DOHH2 (cell line): ENCODE measurements around the gene EXOC3.
A peak's percentile ranks its signal among the peaks of the same experiment; 100 is the strongest.

Experiments used
- H3F3A ChIP-seq: fragments of 200-600 bp; sonication (generic), shearing (Covaris generic); 2 replicates; pipeline ENCODE4 v1.6.0; 2016; ENCODE audit warnings: antibody characterized with exemption, mild to moderate bottlenecking; ENCODE audit not compliant: control insufficient read depth, insufficient read depth
- H3K27ac ChIP-seq: fragments of 200-600 bp; sonication (generic); 2 replicates; pipeline ENCODE4 v1.5.1; 2014; ENCODE audit warnings: low read depth, mild to moderate bottlenecking, low read length, moderate library complexity
- H3K27me3 ChIP-seq: fragments of 200-600 bp; sonication (generic); 2 replicates; pipeline ENCODE4 v1.6.1; 2014; ENCODE audit warnings: mild to moderate bottlenecking, low read length, mixed read lengths; ENCODE audit not compliant: control insufficient read depth
- H3K36me3 ChIP-seq: fragments of 200-600 bp; sonication (generic); 2 replicates; pipeline ENCODE4 v1.6.1; 2014; ENCODE audit warnings: mild to moderate bottlenecking, low read length, moderate library complexity, mixed read lengths; ENCODE audit not compliant: control insufficient read depth
- H3K4me1 ChIP-seq: fragments of 200-600 bp; sonication (generic); 2 replicates; pipeline ENCODE4 v1.6.1; 2014; ENCODE audit warnings: mild to moderate bottlenecking, low read length, mixed read lengths; ENCODE audit not compliant: control insufficient read depth
- H3K4me2 ChIP-seq: fragments of 200-600 bp; sonication (generic); 2 replicates; pipeline ENCODE4 v1.6.0; 2014; ENCODE audit warnings: mild to moderate bottlenecking, low read length, moderate library complexity
- H3K4me3 ChIP-seq: fragments of 200-600 bp; sonication (generic); 2 replicates; pipeline ENCODE4 v1.5.1; 2014; ENCODE audit warnings: mild to moderate bottlenecking, low read length, mixed read lengths
- H3K79me2 ChIP-seq: fragments of 200-600 bp; sonication (generic); 2 replicates; pipeline ENCODE4 v1.6.1; 2014; ENCODE audit warnings: mild to moderate bottlenecking, low read length, mixed read lengths; ENCODE audit not compliant: control insufficient read depth
- H3K9me2 ChIP-seq: fragments of 200-600 bp; sonication (generic); replicated peaks from 2 replicates; pipeline ENCODE4 v1.6.1; 2014; ENCODE audit warnings: mild to moderate bottlenecking, low read length, mixed read lengths; ENCODE audit not compliant: control insufficient read depth
- H3K9me3 ChIP-seq: fragments of 200-600 bp; sonication (generic); 2 replicates; pipeline ENCODE4 v1.6.1; 2014; ENCODE audit warnings: antibody characterized with exemption, low read length, mixed read lengths; ENCODE audit not compliant: control insufficient read depth, insufficient read depth
- H4K20me1 ChIP-seq: fragments of 200-600 bp; sonication (generic); 2 replicates; pipeline ENCODE4 v1.6.0; 2014; ENCODE audit warnings: low read depth, mild to moderate bottlenecking, antibody characterized with exemption, low read length, moderate library complexity; ENCODE audit not compliant: control insufficient read depth, insufficient read depth
- CTCF ChIP-seq: fragments of 200-600 bp; sonication (generic); IDR thresholded peaks from one replicate; pipeline ENCODE4 v1.5.1; 2014; ENCODE audit warnings: antibody characterized with exemption, mild to moderate bottlenecking, low read depth, low read length; ENCODE audit not compliant: poor library complexity, severe bottlenecking
- EZH2phosphoT487 ChIP-seq: fragments of 200-600 bp; sonication (generic); IDR thresholded peaks from 2 replicates; pipeline ENCODE4 v1.6.1; 2017; ENCODE audit warnings: borderline replicate concordance, mild to moderate bottlenecking, antibody characterized with exemption, low read length, moderate library complexity, mixed read lengths

The EXOC3 gene

GRCh38 chr5:428754-429452 lies 14.1 kb upstream of the EXOC3 start:
- Histone ChIP-seq H3K36me3 (peaks cover 47% of the 10 kb centered on the region), H3K4me2 (no peak overlapping the region)

DNA sequence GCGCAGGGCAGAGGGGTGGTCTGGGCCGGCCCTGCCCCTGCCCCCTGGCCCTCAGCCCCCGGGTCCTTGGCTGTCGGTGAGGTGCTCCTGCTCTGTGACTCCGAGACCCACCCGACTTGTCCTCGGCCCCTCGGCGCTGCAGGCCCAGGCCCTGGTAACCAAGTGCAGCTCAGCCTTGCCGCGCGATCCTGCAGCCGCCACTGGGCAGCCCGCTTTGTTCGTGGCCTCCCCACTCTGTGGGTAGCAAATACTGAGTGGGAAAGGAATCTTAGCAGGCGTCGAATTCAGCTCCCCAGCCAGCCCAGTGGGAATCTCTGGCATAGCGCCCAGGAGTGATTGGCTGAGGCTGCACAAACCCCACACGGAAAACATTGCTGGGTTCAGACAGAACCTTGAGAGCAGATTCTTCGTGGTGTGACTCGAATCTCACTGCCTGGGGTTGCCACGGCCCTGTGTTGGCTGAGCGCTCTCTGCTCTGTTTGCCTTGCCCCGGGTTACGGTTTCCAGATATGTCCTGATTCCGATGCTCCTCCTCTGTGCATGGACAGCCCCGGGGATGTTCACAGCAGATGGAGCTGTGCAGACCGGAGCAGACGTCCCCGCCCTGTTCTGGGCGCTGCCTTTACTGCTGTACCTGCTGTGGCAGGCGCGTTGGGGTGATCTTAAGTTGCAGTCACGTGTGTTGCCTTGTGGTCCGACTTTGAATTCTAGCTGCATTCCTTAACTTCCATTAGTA lies 13.4 kb upstream of the EXOC3 start:
- H3K9me3 ChIP-seq = no peaks in the 10 kb centered on the region
- H3K4me1 ChIP-seq = peaks cover 45% of the 10 kb centered on the region
- H3K9me2 ChIP-seq = no peaks in the 10 kb centered on the region
- no peaks in the 10 kb centered on the region for H3F3A ChIP-seq
- no peaks in the 10 kb centered on the region for H3K27me3 ChIP-seq
- no peak for TF ChIP-seq CTCF
- no peak for TF ChIP-seq EZH2phosphoT487
- no peaks in the 10 kb centered on the region for H3K79me2 ChIP-seq
- peaks cover 48% of the 10 kb centered on the region for H3K36me3 ChIP-seq
- peak overlapping the region; percentile 13; the same call in 1 of the 2 replicates for H3K4me2 ChIP-seq
- H3K4me3 ChIP-seq = no peak overlapping the region
- no peaks in the 10 kb centered on the region for H4K20me1 ChIP-seq
- H3K27ac ChIP-seq = no peak overlapping the region; the same call in 1 of the 2 replicates

More at GRCh38 chr5:428754-429452, 14.1 kb upstream of the EXOC3 start:
- TF ChIP-seq EZH2phosphoT487 (no peak), CTCF (no peak)
- no peaks in the 10 kb centered on the region for H3K79me2 ChIP-seq
- H3F3A ChIP-seq = no peaks in the 10 kb centered on the region; the same call in 1 of the 2 replicates
- no peaks in the 10 kb centered on the region for H3K9me3 ChIP-seq
- H3K4me3 ChIP-seq = no peak overlapping the region
- H3K9me2 ChIP-seq = no peaks in the 10 kb centered on the region
- no peaks in the 10 kb centered on the region for H3K27me3 ChIP-seq
- H3K4me1 ChIP-seq = peaks cover 53% of the 10 kb centered on the region
- H3K27ac ChIP-seq = no peak overlapping the region
- no peaks in the 10 kb centered on the region for H4K20me1 ChIP-seq

DNA sequence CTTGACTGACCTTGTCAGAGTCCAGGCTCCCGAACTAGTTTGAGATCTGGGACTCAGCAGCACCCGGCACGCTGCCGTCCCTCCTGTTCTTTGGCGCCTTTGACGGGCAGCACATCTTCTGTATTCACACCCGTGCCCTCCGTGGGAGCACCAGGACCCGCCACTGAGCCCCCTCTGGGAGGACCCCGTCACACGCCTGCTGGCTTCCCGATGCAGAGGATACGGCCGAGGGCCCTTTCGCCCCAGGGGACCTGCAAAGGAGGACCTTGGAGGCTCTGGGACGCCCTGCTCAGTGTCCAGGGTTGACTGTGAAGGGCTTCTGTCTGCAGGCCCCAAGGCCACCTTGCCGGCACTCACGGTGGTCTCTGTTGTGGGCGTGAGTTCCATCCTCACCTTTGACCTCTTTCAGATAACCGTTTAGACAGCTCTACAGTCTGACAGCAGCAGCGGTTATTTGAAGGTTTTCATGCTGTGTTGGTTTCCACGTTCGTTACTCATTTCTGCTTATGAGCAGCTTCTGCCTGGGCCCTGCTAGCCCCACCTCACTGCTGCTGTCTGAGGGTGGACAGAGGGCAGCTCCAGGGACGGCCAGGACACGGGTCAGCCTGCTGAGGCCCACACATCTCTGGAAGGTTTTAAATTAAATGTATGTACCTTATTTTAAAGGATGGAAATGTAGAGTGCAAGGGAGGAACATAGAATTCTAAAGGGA lies 12.6 kb upstream of the EXOC3 start:
- Histone ChIP-seq H3K36me3 (peaks cover 48% of the 10 kb centered on the region), H3K4me2 (peak overlapping the region; percentile 13), H3K4me3 (0 out of 2 replicates have a peak overlapping the region, but pooled peaks have one; percentile 10), H3F3A (no peaks in the 10 kb centered on the region), H3K79me2 (no peaks in the 10 kb centered on the region), H3K9me2 (no peaks in the 10 kb centered on the region), H4K20me1 (no peaks in the 10 kb centered on the region), H3K27me3 (no peaks in the 10 kb centered on the region), H3K4me1 (peaks cover 38% of the 10 kb centered on the region), H3K27ac (peak overlapping the region; percentile 41), H3K9me3 (no peaks in the 10 kb centered on the region)
- TF ChIP-seq EZH2phosphoT487 (no peak), CTCF (no peak)
